HCT116 (cell line): ENCODE results near the gene PLD1. TPM values are rescaled to one million over a fixed set of nuclear protein-coding genes. Genes with fewer than 3 reads are reported as not detected.

Experiments used
- ATAC-seq: fragments of 200-7000 bp; cut with Tn5 transposase; 2 replicates; pipeline ENCODE4 v1.9.1; 2020; ENCODE audit warnings: mild to moderate bottlenecking, moderate library complexity
- BruUV-seq: library from RNA; stranded (reverse); fragments of 400-500 nt; replicated peaks from 2 replicates; lab custom pipeline; 2021; lab: Mats Ljungman, UMichigan
- CTCF ChIA-PET: fragments of 300-600 bp; sonication (Branson Sonifier 250); formaldehyde crosslinking; loops from one replicate; lab custom pipeline; 2021; ENCODE audit warnings: antibody characterized with exemption; lab: Charles Lee
- POLR2A ChIA-PET: fragments of 300-600, 350-600 bp; sonication (Branson Sonifier 250); formaldehyde crosslinking; loops from one replicate; lab custom pipeline; 2021; ENCODE audit warnings: antibody characterized with exemption; lab: Charles Lee
- RAD21 ChIA-PET, 2 experiments: fragments of 300-600 bp; sonication (Branson Sonifier 250); formaldehyde crosslinking; loops; one replicate each; lab custom pipeline; 2023; ENCODE audit warnings: low total read pairs in 2 of 2; ENCODE audit not compliant: uncharacterized antibody in 2 of 2, unreplicated experiment in 2 of 2, low non-redundant PET in 1 of 2; lab: Charles Lee
- DNase-seq: peaks from one replicate; pipeline ENCODE4 v3.0.0-alpha.2; 2010; ENCODE audit warnings: low read depth, low spot score
- H2AFZ ChIP-seq: fragments of 200-600 bp; shearing (Covaris generic), sonication (generic); 2 replicates; pipeline ENCODE4 v1.6.1; 2017; ENCODE audit warnings: low read depth, mixed run types, mixed read lengths, antibody characterized with exemption, low read length; ENCODE audit not compliant: poor library complexity, severe bottlenecking
- H3K27ac ChIP-seq: 2 replicates; pipeline ENCODE4 v1.5.1; 2012; ENCODE audit warnings: low read depth, low read length
- H3K27me3 ChIP-seq: fragments of 200-600 bp; sonication (generic); 2 replicates; pipeline ENCODE4 v1.6.1; 2016; ENCODE audit warnings: mixed run types, low read length, mixed read lengths; ENCODE audit not compliant: insufficient read depth
- H3K36me3 ChIP-seq, 2 experiments: fragments of 200-500 bp in 1 of 2; fragments of 200-600 bp in 1 of 2; sonication (Bioruptor generic) in 1 of 2; sonication (generic) in 1 of 2; 2 replicates each; pipeline versions ENCODE4 v1.5.1 to v1.6.1; 2014 to 2016; ENCODE audit warnings: low read length in 2 of 2, inconsistent platforms in 1 of 2, mixed read lengths in 1 of 2, mixed run types in 1 of 2; ENCODE audit not compliant: insufficient read depth in 2 of 2, control insufficient read depth in 1 of 2
- H3K4me1 ChIP-seq, 2 experiments: fragments of 200-600 bp in 1 of 2; sonication (generic) in 1 of 2; 2 replicates each; pipeline versions ENCODE4 v1.5.1 to v1.6.1; 2012 to 2017; ENCODE audit warnings: low read length in 2 of 2, inconsistent platforms in 1 of 2, mild to moderate bottlenecking in 1 of 2, mixed read lengths in 1 of 2, mixed run types in 1 of 2, moderate library complexity in 1 of 2; ENCODE audit not compliant: insufficient read depth in 2 of 2, control insufficient read depth in 1 of 2
- H3K4me2 ChIP-seq: fragments of 200-600 bp; sonication (generic); 2 replicates; pipeline ENCODE4 v1.6.1; 2017; ENCODE audit warnings: mixed run types, low read length, mixed read lengths
- H3K4me3 ChIP-seq, 2 experiments: fragments of 200-600 bp in 1 of 2; sonication (generic) in 1 of 2; replicated peaks in 1 of 2; 2 replicates each; pipeline ENCODE4 v1.5.1; 2011 to 2016; ENCODE audit warnings: low read length in 2 of 2, control low read depth in 1 of 2, low read depth in 1 of 2, mild to moderate bottlenecking in 1 of 2, mixed read lengths in 1 of 2, mixed run types in 1 of 2
- H3K79me2 ChIP-seq: fragments of 200-600 bp; sonication (generic); 2 replicates; pipeline ENCODE4 v1.6.1; 2017; ENCODE audit warnings: mild to moderate bottlenecking, mixed run types, low read length, moderate library complexity, mixed read lengths; ENCODE audit not compliant: insufficient read depth
- H3K9ac ChIP-seq: fragments of 200-600 bp; sonication (generic); 2 replicates; pipeline ENCODE4 v1.6.1; 2016; ENCODE audit warnings: low read length, mixed read lengths
- H3K9me2 ChIP-seq: fragments of 200-600 bp; sonication (generic), shearing (Covaris generic); 2 replicates; pipeline ENCODE4 v1.6.1; 2017; ENCODE audit warnings: mixed run types, mild to moderate bottlenecking, moderate library complexity; ENCODE audit not compliant: insufficient read depth
- H3K9me3 ChIP-seq, 2 experiments: fragments of 200-500 bp in 1 of 2; fragments of 200-600 bp in 1 of 2; sonication (Bioruptor generic) in 1 of 2; sonication (generic) in 1 of 2; 2 replicates each; pipeline ENCODE4 v1.6.1; 2014 to 2017; ENCODE audit warnings: low read length in 2 of 2, mixed read lengths in 2 of 2, inconsistent platforms in 1 of 2, low read depth in 1 of 2, mild to moderate bottlenecking in 1 of 2, mixed run types in 1 of 2, moderate library complexity in 1 of 2; ENCODE audit not compliant: control insufficient read depth in 1 of 2, insufficient read depth in 1 of 2
- H4K20me1 ChIP-seq: fragments of 200-600 bp; sonication (generic), shearing (Covaris generic); 2 replicates; pipeline ENCODE4 v1.6.1; 2017; ENCODE audit warnings: mixed run types, mild to moderate bottlenecking, moderate library complexity; ENCODE audit not compliant: insufficient read depth
- ATF3 ChIP-seq: IDR thresholded peaks from 2 replicates; pipeline ENCODE4 v1.6.1; 2012
- CBX3 ChIP-seq: IDR thresholded peaks from 2 replicates; pipeline ENCODE4 v1.6.1; 2012; ENCODE audit warnings: low read depth
- CEBPB ChIP-seq: IDR thresholded peaks from 2 replicates; pipeline ENCODE4 v1.6.1; 2012; ENCODE audit warnings: low read depth
- EGR1 ChIP-seq: IDR thresholded peaks from 2 replicates; pipeline ENCODE4 v1.6.1; 2012; ENCODE audit warnings: low read depth
- ELF1 ChIP-seq: IDR thresholded peaks from 2 replicates; pipeline ENCODE4 v1.6.1; 2012; ENCODE audit warnings: low read depth, borderline replicate concordance
- EZH2 ChIP-seq: fragments of 200-600 bp; sonication (generic); IDR thresholded peaks from 2 replicates; pipeline ENCODE4 v1.6.1; 2017; ENCODE audit warnings: antibody characterized with exemption, mixed run types
- EZH2phosphoT487 ChIP-seq: fragments of 200-600 bp; IDR thresholded peaks from 2 replicates; pipeline ENCODE4 v1.6.1; 2018; ENCODE audit warnings: antibody characterized with exemption, borderline replicate concordance
- JUND ChIP-seq: IDR thresholded peaks from 2 replicates; pipeline ENCODE4 v1.6.1; 2012
- MAX ChIP-seq: IDR thresholded peaks from 2 replicates; pipeline ENCODE4 v1.6.1; 2012
- POLR2A ChIP-seq: IDR thresholded peaks from 2 replicates; pipeline ENCODE4 v1.7.0; 2011; ENCODE audit warnings: borderline replicate concordance; ENCODE audit not compliant: insufficient read depth, insufficient read length; ENCODE audit errors: extremely low read depth
- POLR2AphosphoS5 ChIP-seq: IDR thresholded peaks from 2 replicates; pipeline ENCODE4 v1.6.1; 2011; ENCODE audit warnings: mild to moderate bottlenecking, low read depth, low read length, moderate library complexity
- SP1 ChIP-seq: IDR thresholded peaks from 2 replicates; pipeline ENCODE4 v1.6.1; 2012; ENCODE audit warnings: low read depth
- SRF ChIP-seq: IDR thresholded peaks from 2 replicates; pipeline ENCODE4 v1.6.1; 2012; ENCODE audit warnings: low read depth
- TCF7L2 ChIP-seq: IDR thresholded peaks from 2 replicates; pipeline ENCODE4 v1.7.0; 2011; ENCODE audit warnings: borderline replicate concordance, inconsistent platforms; ENCODE audit not compliant: insufficient read depth, insufficient read length; ENCODE audit errors: extremely low read depth
- YY1 ChIP-seq: IDR thresholded peaks from 2 replicates; pipeline ENCODE4 v1.6.1; 2011; ENCODE audit warnings: low read length, low read depth, moderate library complexity, mild to moderate bottlenecking; ENCODE audit not compliant: insufficient replicate concordance; ENCODE audit errors: extremely low read depth
- ZBTB33 ChIP-seq: IDR thresholded peaks from 2 replicates; pipeline ENCODE4 v1.6.1; 2011; ENCODE audit warnings: mild to moderate bottlenecking, low read length, moderate library complexity; ENCODE audit not compliant: insufficient replicate concordance; ENCODE audit errors: extremely low read depth
- ZFX ChIP-seq: fragments of 450-650 bp; IDR thresholded peaks from 2 replicates; pipeline ENCODE4 v1.6.1; 2017
- ZNF274 ChIP-seq: fragments of 200-500 bp; sonication (Bioruptor generic); IDR thresholded peaks from 2 replicates; pipeline ENCODE4 v1.6.1; 2014; ENCODE audit warnings: mild to moderate bottlenecking, low read depth, low read length, inconsistent platforms
- intact Hi-C: fragments of 100-400 bp; cut with micrococcal nuclease; formaldehyde crosslinking; loops from 2 replicates; pipeline ENCODE4 v1.10.0; 2022
- total RNA-seq: library from RNA; stranded (reverse); gene quantifications from one replicate; pipeline ENCODE4 v1.2.1, GENCODE V29; 2021; ENCODE audit not compliant: unreplicated experiment

Gene PLD1
- total RNA-seq, 1 experiment from 2014 or later = 8.4 TPM

GRCh38 chr3:171687581-171687980 is 122.7 kb downstream of the PLD1 start:
- no peak for ATAC-seq
- no peaks in the 10 kb centered on the region for H3K9me2 ChIP-seq
- H3K9me3 ChIP-seq = no peaks in the 10 kb centered on the region
- H2AFZ ChIP-seq = no peak overlapping the region
- H3K4me1 ChIP-seq = no peaks in the 10 kb centered on the region
- no peak overlapping the region for H3K9ac ChIP-seq
- no peak for TF ChIP-seq EGR1
- no peak for TF ChIP-seq CBX3
- TF ChIP-seq ZFX = no peak
- TF ChIP-seq ATF3 = no peak
- no peak for TF ChIP-seq MAX
- no peak for TF ChIP-seq EZH2phosphoT487
- TF ChIP-seq ZNF274 = no peak
- TF ChIP-seq JUND = no peak
- no peak for TF ChIP-seq EZH2
- no peak for TF ChIP-seq SP1
- TF ChIP-seq TCF7L2 = no peak
- no peak for TF ChIP-seq SRF
- TF ChIP-seq CEBPB = no peak
- H3K27me3 ChIP-seq = no peaks in the 10 kb centered on the region
- no peaks in the 10 kb centered on the region for H3K36me3 ChIP-seq
- POLR2A ChIA-PET = no interaction called here
- no peaks in the 10 kb centered on the region for H3K79me2 ChIP-seq
- no peak for DNase-seq
- no TSS peak for BruUV-seq
- H3K4me3 ChIP-seq = no peak overlapping the region
- CTCF ChIA-PET = interaction anchor here (1.5 kb wide), 1 partner anchor 16 kb away, joined by 4 read pairs; no protein-coding TSS in a partner anchor
- H3K4me2 ChIP-seq = no peak overlapping the region
- intact Hi-C loops = no loop called here
- H3K27ac ChIP-seq = no peak overlapping the region
- no peaks in the 10 kb centered on the region for H4K20me1 ChIP-seq
- RAD21 ChIA-PET = no interaction called here

GRCh38 chr3:171687064-171687463 is 123.2 kb downstream of the PLD1 start:
- Histone ChIP-seq H3K27me3 (no peaks in the 10 kb centered on the region), H3K9me2 (no peaks in the 10 kb centered on the region), H3K9ac (no peak overlapping the region), H3K4me3 (no peak overlapping the region), H3K4me2 (no peak overlapping the region), H4K20me1 (no peaks in the 10 kb centered on the region), H2AFZ (no peak overlapping the region), H3K4me1 (no peaks in the 10 kb centered on the region), H3K36me3 (no peaks in the 10 kb centered on the region), H3K9me3 (no peaks in the 10 kb centered on the region), H3K27ac (no peak overlapping the region), H3K79me2 (no peaks in the 10 kb centered on the region)
- intact Hi-C loops = no loop called here
- BruUV-seq = no TSS peak
- ChIA-PET RAD21 (no interaction called here), CTCF (interaction anchor here (1.5 kb wide), 1 partner anchor 16 kb away, joined by 4 read pairs; no protein-coding TSS in a partner anchor), POLR2A (no interaction called here)
- no peak for ATAC-seq
- DNase-seq = no peak
- TF ChIP-seq MAX (no peak), TCF7L2 (no peak), SP1 (no peak), POLR2AphosphoS5 (no peak), EZH2 (no peak), ZFX (no peak), POLR2A (no peak), ZNF274 (no peak), YY1 (no peak), ZBTB33 (no peak), ELF1 (no peak)
